ENCODE data around the gene DIP2C.

GRCh38 chr10:734481-734880, 45.0 kb upstream of the DIP2C start:
- TF ChIP-seq, protein P1, sequence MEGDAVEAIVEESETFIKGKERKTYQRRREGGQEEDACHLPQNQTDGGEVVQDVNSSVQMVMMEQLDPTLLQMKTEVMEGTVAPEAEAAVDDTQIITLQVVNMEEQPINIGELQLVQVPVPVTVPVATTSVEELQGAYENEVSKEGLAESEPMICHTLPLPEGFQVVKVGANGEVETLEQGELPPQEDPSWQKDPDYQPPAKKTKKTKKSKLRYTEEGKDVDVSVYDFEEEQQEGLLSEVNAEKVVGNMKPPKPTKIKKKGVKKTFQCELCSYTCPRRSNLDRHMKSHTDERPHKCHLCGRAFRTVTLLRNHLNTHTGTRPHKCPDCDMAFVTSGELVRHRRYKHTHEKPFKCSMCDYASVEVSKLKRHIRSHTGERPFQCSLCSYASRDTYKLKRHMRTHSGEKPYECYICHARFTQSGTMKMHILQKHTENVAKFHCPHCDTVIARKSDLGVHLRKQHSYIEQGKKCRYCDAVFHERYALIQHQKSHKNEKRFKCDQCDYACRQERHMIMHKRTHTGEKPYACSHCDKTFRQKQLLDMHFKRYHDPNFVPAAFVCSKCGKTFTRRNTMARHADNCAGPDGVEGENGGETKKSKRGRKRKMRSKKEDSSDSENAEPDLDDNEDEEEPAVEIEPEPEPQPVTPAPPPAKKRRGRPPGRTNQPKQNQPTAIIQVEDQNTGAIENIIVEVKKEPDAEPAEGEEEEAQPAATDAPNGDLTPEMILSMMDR (IDR thresholded peaks at IDR 0.05), result no peak
- no peak for TF ChIP-seq EP300 (IDR thresholded peaks at IDR 0.05; ENCODE audit: low read depth)

Data from transverse colon (tissue), 3 donors.